Esophagus muscularis mucosa (tissue), 4 donors: ENCODE data around the gene HERC4. TPM values are rescaled to one million over a fixed set of nuclear protein-coding genes. Genes with fewer than 3 reads are reported as not detected.

ENCODE experiments used
- DNase-seq: peaks from one replicate; pipeline ENCODE4 v3.0.0-alpha.2; 2017; ENCODE audit errors: extremely low spot score
- H3K27ac ChIP-seq, 4 donors: fragments of 200-600 bp; sonication (generic); replicated peaks in 1 of 4; 1 replicate in 3 of 4; 2 replicates in 1 of 4; pipeline ENCODE4 v1.5.1; 2016 to 2019; ENCODE audit warnings: mild to moderate bottlenecking in 1 of 4
- H3K27me3 ChIP-seq, 4 donors: fragments of 200-600 bp; sonication (generic); one replicate each; pipeline versions ENCODE4 v1.5.1 to v1.6.0; 2016 to 2019
- H3K36me3 ChIP-seq, 4 donors: fragments of 200-600 bp; sonication (generic); one replicate each; pipeline ENCODE4 v1.5.1; 2016 to 2019
- H3K4me1 ChIP-seq, 4 donors: fragments of 200-600 bp; sonication (generic); one replicate each; pipeline ENCODE4 v1.5.1; 2016 to 2019
- H3K4me3 ChIP-seq, 4 donors: fragments of 200-600 bp; sonication (generic); 1 replicate in 2 of 4; 2 replicates in 2 of 4; pipeline ENCODE4 v1.5.1; 2016 to 2019; ENCODE audit warnings: mild to moderate bottlenecking in 4 of 4, moderate library complexity in 1 of 4
- H3K9me3 ChIP-seq, 4 donors: fragments of 200-600 bp; sonication (generic); 1 replicate in 3 of 4; 2 replicates in 1 of 4; pipeline ENCODE4 v1.5.1; 2016 to 2019
- CTCF ChIP-seq, 3 experiments: fragments of 200-600 bp in 2 of 3; fragments of 450-650 bp in 1 of 3; sonication (generic) in 2 of 3; IDR thresholded peaks; one replicate each; pipeline ENCODE4 v1.5.1; 2017 to 2019; ENCODE audit warnings: antibody characterized with exemption in 3 of 3, mild to moderate bottlenecking in 2 of 3, moderate library complexity in 1 of 3
- EP300 ChIP-seq: sonication (generic); formaldehyde crosslinking; IDR thresholded peaks from one replicate; pipeline ENCODE4 v1.6.1; 2017; ENCODE audit warnings: antibody characterized with exemption
- POLR2A ChIP-seq: fragments of 450-650 bp; IDR thresholded peaks from one replicate; pipeline ENCODE4 v1.6.1; 2017; ENCODE audit warnings: antibody characterized with exemption, moderate library complexity, mild to moderate bottlenecking, low read depth
- POLR2AphosphoS5 ChIP-seq, 2 donors: sonication (generic); formaldehyde crosslinking; IDR thresholded peaks; one replicate each; pipeline ENCODE4 v1.6.1; 2017; ENCODE audit warnings: antibody characterized with exemption in 2 of 2
- WGBS: methylation state at CpG from one replicate; pipeline ENCODE4 v1.1.5; 2018; 5-methylcytosine and 5-hydroxymethylcytosine counted together
- intact Hi-C: fragments of 100-400 bp; cut with DNase I; formaldehyde crosslinking; loops from one replicate; pipeline ENCODE4 v1.15.1; 2023
- total RNA-seq, 4 donors: library from RNA; depleted of rRNA; stranded (reverse); fragments of >200 nt; gene quantifications; one replicate each; pipeline versions ENCODE4 v1.1.0 to v1.2.1, GENCODE V29; 2016

HERC4 gene
- total RNA-seq, 4 donors from 2014 or later: 24.9 to 42.4 (median 30.1) TPM

GRCh38 chr10:67921065-67921464, 154.0 kb downstream of the HERC4 start:
- TF ChIP-seq POLR2A: no peak
- TF ChIP-seq CTCF (IDR thresholded peaks at IDR 0.05): no peak
- no peak for TF ChIP-seq EP300
- TF ChIP-seq POLR2AphosphoS5 (IDR thresholded peaks at IDR 0.05): no peak
- no peaks in the 10 kb centered on the region for H3K9me3 ChIP-seq
- H3K4me3 ChIP-seq: no peak overlapping the region
- WGBS: 88% methylated on average over 1 of the region's 1 CpG
- H3K4me1 ChIP-seq: no peaks in the 10 kb centered on the region
- intact Hi-C loops: no loop called here
- no peak overlapping the region for H3K27ac ChIP-seq
- peaks cover 0 to 70% (median 43%) of the 10 kb centered on the region in 4 donors for H3K36me3 ChIP-seq
- DNase-seq: no peak
- no peaks in the 10 kb centered on the region for H3K27me3 ChIP-seq

GRCh38 chr10:67917679-67918078, 157.4 kb downstream of the HERC4 start:
- 76% methylated on average over 1 of the region's 1 CpG for WGBS
- intact Hi-C loops: no loop called here

GRCh38 chr10:67917169-67917568, 157.9 kb downstream of the HERC4 start:
- Histone ChIP-seq H3K27ac (no peak overlapping the region), H3K27me3 (no peaks in the 10 kb centered on the region), H3K9me3 (no peaks in the 10 kb centered on the region), H3K4me1 (no peaks in the 10 kb centered on the region), H3K4me3 (no peak overlapping the region), H3K36me3 (peaks cover 0 to 84% (median 53%) of the 10 kb centered on the region in 4 donors)
- intact Hi-C loops: no loop called here
- TF ChIP-seq POLR2A: no peak
- TF ChIP-seq EP300: no peak
- TF ChIP-seq POLR2AphosphoS5 (IDR thresholded peaks at IDR 0.05): no peak
- TF ChIP-seq CTCF (IDR thresholded peaks at IDR 0.05): no peak
- 82% methylated on average over 2 of the region's 2 CpGs for WGBS
- DNase-seq: no peak

More at GRCh38 chr10:67917679-67918078, 157.4 kb downstream of the HERC4 start:
- Histone ChIP-seq H3K9me3 (no peaks in the 10 kb centered on the region), H3K4me3 (no peak overlapping the region), H3K27ac (no peak overlapping the region), H3K36me3 (peaks cover 0 to 80% (median 49%) of the 10 kb centered on the region in 4 donors), H3K27me3 (no peaks in the 10 kb centered on the region), H3K4me1 (no peaks in the 10 kb centered on the region)
- DNase-seq: no peak
- TF ChIP-seq POLR2AphosphoS5 (IDR thresholded peaks at IDR 0.05): no peak
- TF ChIP-seq POLR2A: no peak
- no peak for TF ChIP-seq EP300
- no peak for TF ChIP-seq CTCF (IDR thresholded peaks at IDR 0.05)

GRCh38 chr10:67914777-67915340, 160.2 kb downstream of the HERC4 start:
- H3K4me3 ChIP-seq: no peak overlapping the region
- WGBS: 99% methylated on average over 8 of the region's 8 CpGs
- H3K36me3 ChIP-seq: peaks cover 2 to 97% (median 74%) of the 10 kb centered on the region in 4 donors
- TF ChIP-seq EP300 (no peak), POLR2AphosphoS5 (IDR thresholded peaks at IDR 0.05) (no peak), POLR2A (no peak), CTCF (IDR thresholded peaks at IDR 0.05) (no peak)
- H3K27ac ChIP-seq: no peak overlapping the region
- no peak for DNase-seq
- H3K9me3 ChIP-seq: no peaks in the 10 kb centered on the region
- H3K4me1 ChIP-seq: no peaks in the 10 kb centered on the region
- intact Hi-C loops: no loop called here
- no peaks in the 10 kb centered on the region for H3K27me3 ChIP-seq

GRCh38 chr10:67912331-67912946, 162.6 kb downstream of the HERC4 start:
- WGBS: 84% methylated on average over 2 of the region's 2 CpGs
- Histone ChIP-seq H3K4me3 (no peak overlapping the region), H3K27ac (no peak overlapping the region), H3K36me3 (peaks cover 25 to 99% (median 87%) of the 10 kb centered on the region in 4 donors), H3K4me1 (no peaks in the 10 kb centered on the region), H3K9me3 (no peaks in the 10 kb centered on the region), H3K27me3 (no peaks in the 10 kb centered on the region)
- no peak for DNase-seq
- intact Hi-C loops: no loop called here
- TF ChIP-seq POLR2AphosphoS5 (IDR thresholded peaks at IDR 0.05) (no peak), EP300 (no peak), CTCF (IDR thresholded peaks at IDR 0.05) (no peak), POLR2A (no peak)
